Thoracic aorta (tissue), 2 donors: Measurements from ENCODE around the gene FBXL5. TPM values are rescaled to one million over a fixed set of nuclear protein-coding genes. Genes with fewer than 3 reads are reported as not detected.

Experiments used
- ATAC-seq: fragments of 150-250 bp; one replicate; pipeline ENCODE4 v1.8.0; 2017; ENCODE audit warnings: low read depth; ENCODE audit not compliant: insufficient number of reproducible peaks, low FRiP score
- DNase-seq: peaks from one replicate; pipeline ENCODE4 v3.0.0-alpha.2; 2020; ENCODE audit warnings: low spot score
- H3K27ac ChIP-seq, 2 donors: fragments of 200-600 bp; sonication (generic); 1 replicate in 1 of 2; 2 replicates in 1 of 2; pipeline ENCODE4 v1.5.1; 2016; ENCODE audit warnings: mild to moderate bottlenecking in 2 of 2, moderate library complexity in 2 of 2
- H3K27me3 ChIP-seq: fragments of 200-600 bp; sonication (generic); replicated peaks from 2 replicates; pipeline ENCODE4 v1.6.0; 2016; ENCODE audit warnings: mild to moderate bottlenecking; ENCODE audit not compliant: insufficient read depth
- H3K36me3 ChIP-seq: fragments of 200-600 bp; sonication (generic); one replicate; pipeline ENCODE4 v1.5.1; 2016
- H3K4me1 ChIP-seq, 2 donors: fragments of 200-600 bp; sonication (generic); 1 replicate in 1 of 2; 2 replicates in 1 of 2; pipeline versions ENCODE4 v1.5.1 to v1.6.0; 2016; ENCODE audit warnings: low read depth in 2 of 2, mild to moderate bottlenecking in 1 of 2; ENCODE audit not compliant: control insufficient read depth in 1 of 2
- H3K4me3 ChIP-seq: fragments of 200-600 bp; sonication (generic); 2 replicates; pipeline ENCODE4 v1.5.1; 2016; ENCODE audit warnings: mild to moderate bottlenecking
- H3K9me3 ChIP-seq: fragments of 200-600 bp; sonication (generic); 2 replicates; pipeline ENCODE4 v1.5.1; 2016
- CTCF ChIP-seq: fragments of 200-600 bp; sonication (generic); IDR thresholded peaks from one replicate; pipeline ENCODE4 v1.5.1; 2019; ENCODE audit warnings: antibody characterized with exemption
- total RNA-seq, 2 donors: library from RNA; depleted of rRNA; stranded (reverse); fragments of >200 nt; gene quantifications; one replicate each; pipeline versions ENCODE4 v1.1.0 to v1.2.3, GENCODE V29; 2016

The FBXL5 gene
- total RNA-seq, 2 donors from 2014 or later = 136 to 147 TPM

GRCh38 chr4:15696866-15697265, 41.7 kb upstream of the FBXL5 start:
- no peak for TF ChIP-seq CTCF
- Histone ChIP-seq H3K27me3 (no peaks in the 10 kb centered on the region), H3K36me3 (no peaks in the 10 kb centered on the region), H3K27ac (no peak overlapping the region), H3K4me1 (no peaks in the 10 kb centered on the region), H3K4me3 (no peak overlapping the region), H3K9me3 (no peaks in the 10 kb centered on the region)
- ATAC-seq (no peak), DNase-seq (no peak)

- H3K4me1 ChIP-seq = no peaks in the 10 kb centered on the region
- ATAC-seq (no peak), DNase-seq (no peak)
- no peaks in the 10 kb centered on the region for H3K9me3 ChIP-seq
- H3K4me3 ChIP-seq = no peak overlapping the region
- H3K27me3 ChIP-seq = no peaks in the 10 kb centered on the region
- no peak for TF ChIP-seq CTCF
- no peak overlapping the region for H3K27ac ChIP-seq
- no peaks in the 10 kb centered on the region for H3K36me3 ChIP-seq
These were observed 40.6 kb upstream of the FBXL5 start for GRCh38 chr4:15695729-15696128.

- Histone ChIP-seq H3K4me3 (no peak overlapping the region), H3K27ac (no peak overlapping the region), H3K36me3 (no peaks in the 10 kb centered on the region), H3K4me1 (peaks cover 2 to 3% of the 10 kb centered on the region in 2 donors), H3K9me3 (no peaks in the 10 kb centered on the region), H3K27me3 (no peaks in the 10 kb centered on the region)
- DNase-seq = no peak
- no peak for TF ChIP-seq CTCF
- no peak for ATAC-seq
These were observed 40.1 kb upstream of the FBXL5 start for GRCh38 chr4:15695240-15695699.

- Histone ChIP-seq H3K4me1 (peaks cover 6 to 7% of the 10 kb centered on the region in 2 donors), H3K27ac (no peak overlapping the region), H3K9me3 (no peaks in the 10 kb centered on the region), H3K4me3 (no peak overlapping the region), H3K36me3 (no peaks in the 10 kb centered on the region), H3K27me3 (no peaks in the 10 kb centered on the region)
- no peak for ATAC-seq
- TF ChIP-seq CTCF = no peak
- no peak for DNase-seq
These were observed 39.3 kb upstream of the FBXL5 start for GRCh38 chr4:15694431-15694830.

GRCh38 chr4:15692602-15693001, 37.4 kb upstream of the FBXL5 start:
- Histone ChIP-seq H3K36me3 (no peaks in the 10 kb centered on the region), H3K4me3 (no peak overlapping the region), H3K4me1 (peaks cover 6 to 7% of the 10 kb centered on the region in 2 donors), H3K9me3 (no peaks in the 10 kb centered on the region), H3K27ac (no peak overlapping the region), H3K27me3 (no peaks in the 10 kb centered on the region)
- ATAC-seq (no peak), DNase-seq (no peak)
- TF ChIP-seq CTCF = no peak
